Ovary (tissue), 3 donors: ENCODE measurements around the gene FAM50A.

Experiments
- POLR2A ChIP-seq: fragments of 450-650 bp; IDR thresholded peaks from one replicate; pipeline ENCODE4 v1.6.1; 2017; ENCODE audit warnings: antibody characterized with exemption, mild to moderate bottlenecking, moderate library complexity
- TF ChIP-seq, protein P1 (sequence below), 3 donors: fragments of 450-650 bp in 2 of 3; fragments of 200-600 bp in 1 of 3; IDR thresholded peaks; one replicate each; pipeline versions ENCODE4 v1.5.1 to v1.8.0; 2016 to 2022; ENCODE audit warnings: antibody characterized with exemption in 3 of 3, mild to moderate bottlenecking in 1 of 3
- donor health status: DM: no; HTN: no; CAD: no.

DNA sequence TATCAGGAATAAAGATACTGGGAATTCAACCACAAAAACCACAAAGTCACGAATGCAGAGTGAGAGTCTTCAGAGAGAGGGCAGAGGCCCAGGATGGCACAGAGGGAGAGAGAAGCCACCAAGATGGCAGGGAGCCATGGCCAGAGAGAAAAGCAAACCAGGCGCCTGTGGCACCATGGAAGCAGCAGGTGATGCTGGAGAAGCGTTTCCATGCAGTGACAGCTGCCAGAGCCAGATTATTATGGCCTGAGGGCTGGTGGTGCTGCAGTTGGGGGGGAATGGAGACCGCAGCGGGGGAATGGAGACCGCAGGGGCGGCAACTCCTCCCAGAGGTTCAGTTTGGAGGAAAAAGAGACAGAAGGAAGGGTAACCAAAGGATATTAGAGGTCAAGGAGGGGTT is 26.8 kb upstream of the FAM50A start:
- TF ChIP-seq, protein P1, sequence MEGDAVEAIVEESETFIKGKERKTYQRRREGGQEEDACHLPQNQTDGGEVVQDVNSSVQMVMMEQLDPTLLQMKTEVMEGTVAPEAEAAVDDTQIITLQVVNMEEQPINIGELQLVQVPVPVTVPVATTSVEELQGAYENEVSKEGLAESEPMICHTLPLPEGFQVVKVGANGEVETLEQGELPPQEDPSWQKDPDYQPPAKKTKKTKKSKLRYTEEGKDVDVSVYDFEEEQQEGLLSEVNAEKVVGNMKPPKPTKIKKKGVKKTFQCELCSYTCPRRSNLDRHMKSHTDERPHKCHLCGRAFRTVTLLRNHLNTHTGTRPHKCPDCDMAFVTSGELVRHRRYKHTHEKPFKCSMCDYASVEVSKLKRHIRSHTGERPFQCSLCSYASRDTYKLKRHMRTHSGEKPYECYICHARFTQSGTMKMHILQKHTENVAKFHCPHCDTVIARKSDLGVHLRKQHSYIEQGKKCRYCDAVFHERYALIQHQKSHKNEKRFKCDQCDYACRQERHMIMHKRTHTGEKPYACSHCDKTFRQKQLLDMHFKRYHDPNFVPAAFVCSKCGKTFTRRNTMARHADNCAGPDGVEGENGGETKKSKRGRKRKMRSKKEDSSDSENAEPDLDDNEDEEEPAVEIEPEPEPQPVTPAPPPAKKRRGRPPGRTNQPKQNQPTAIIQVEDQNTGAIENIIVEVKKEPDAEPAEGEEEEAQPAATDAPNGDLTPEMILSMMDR (IDR thresholded peaks at IDR 0.05), result no peak
- no peak for TF ChIP-seq POLR2A
